Measurements from ENCODE around the gene ACADVL.

Gene ACADVL

DNA sequence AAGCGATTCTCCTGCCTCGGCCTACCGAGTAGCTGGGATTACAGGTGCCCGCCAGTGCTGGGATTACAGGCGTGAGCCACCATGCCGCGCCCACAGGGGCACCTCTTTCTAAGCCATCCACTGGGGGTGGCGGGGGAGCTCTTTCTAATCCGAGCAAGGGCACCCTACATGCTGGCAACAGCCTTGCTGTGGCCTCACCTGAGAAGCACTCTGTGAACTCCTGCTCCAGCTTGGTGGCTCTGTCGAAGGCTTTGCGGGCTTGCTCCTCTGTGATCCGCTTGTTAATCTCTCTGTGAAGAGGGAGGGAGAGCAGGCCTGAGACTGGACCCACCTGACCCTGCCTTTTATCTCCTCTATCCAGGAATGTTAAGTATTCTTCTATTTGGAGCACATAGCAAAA, 28.7 kb upstream of the ACADVL start:
- no peak for DNase-seq (ENCODE audit: low read depth in 2 of 3, low spot score in 2 of 3)

DNA sequence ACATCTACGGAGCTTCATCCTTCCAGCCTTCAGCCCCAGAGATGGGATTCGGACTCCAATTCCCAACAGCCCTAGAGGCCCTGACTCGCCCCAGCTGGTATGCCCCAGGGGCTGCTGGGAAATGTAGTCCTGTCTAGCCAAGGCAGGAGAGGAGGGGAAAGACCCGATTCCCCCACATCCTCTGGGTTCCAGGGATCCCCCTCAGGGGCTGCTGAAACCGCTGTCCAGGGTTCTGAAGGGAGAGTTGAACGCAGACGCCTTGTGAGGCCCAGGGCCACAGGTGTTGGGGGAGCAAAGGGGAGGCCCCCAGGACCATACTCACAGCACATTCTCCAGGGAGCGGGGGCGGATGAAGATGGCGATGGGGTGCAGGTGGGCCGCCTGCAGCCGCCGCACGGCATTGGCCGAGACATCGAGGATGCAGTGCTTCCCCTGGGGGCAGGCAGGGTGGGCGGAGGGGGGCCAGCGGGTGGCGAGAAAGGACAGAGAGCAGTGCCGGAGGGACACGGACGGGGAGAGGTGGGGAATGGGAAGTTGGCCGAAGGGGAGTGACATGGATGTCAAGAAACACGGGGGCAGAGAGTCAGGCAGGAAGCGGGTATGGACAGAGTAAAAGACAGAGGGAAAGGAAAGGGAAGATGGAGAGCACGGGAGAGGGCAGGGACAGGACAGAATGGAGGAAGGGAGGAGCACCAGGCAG, 28.0 kb upstream of the ACADVL start:
- no peak for DNase-seq (ENCODE audit: low read depth in 2 of 3, low spot score in 2 of 3)

DNA sequence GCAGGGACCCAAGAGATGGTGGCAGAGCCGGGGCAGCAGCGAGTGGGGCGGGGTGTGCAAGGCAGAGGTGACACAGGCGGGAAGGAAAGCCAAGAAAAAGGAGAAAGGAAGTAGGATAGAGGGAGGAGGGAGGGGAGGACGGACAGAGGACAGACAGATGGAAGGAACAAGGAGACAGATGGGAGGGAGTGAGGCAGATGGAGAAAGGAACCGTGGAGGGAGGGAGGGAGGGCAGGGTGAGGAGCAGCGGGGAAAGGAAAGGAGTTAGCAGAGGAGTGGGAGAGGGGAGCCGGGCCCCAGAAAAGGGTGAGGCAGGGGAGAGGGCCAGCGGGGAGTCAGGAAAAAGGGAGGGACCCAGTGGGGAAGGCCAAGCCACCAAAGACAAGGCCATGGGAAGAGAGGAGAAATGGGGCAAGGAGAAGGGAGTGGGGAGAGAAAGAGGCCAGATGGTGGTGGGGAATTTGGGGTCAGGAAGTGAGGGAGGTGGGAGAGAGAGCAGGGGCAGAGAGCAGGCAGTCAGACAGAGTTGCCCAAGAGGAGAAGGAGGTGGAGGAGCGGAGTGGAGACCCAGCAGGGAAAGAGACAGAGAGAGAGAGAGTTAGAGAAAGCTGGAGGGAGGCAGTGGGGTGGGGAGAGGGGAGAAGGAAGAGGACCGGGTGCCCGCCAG, 27.3 kb upstream of the ACADVL start:
- DNase-seq (ENCODE audit: low read depth in 2 of 3, low spot score in 2 of 3) = no peak

DNA sequence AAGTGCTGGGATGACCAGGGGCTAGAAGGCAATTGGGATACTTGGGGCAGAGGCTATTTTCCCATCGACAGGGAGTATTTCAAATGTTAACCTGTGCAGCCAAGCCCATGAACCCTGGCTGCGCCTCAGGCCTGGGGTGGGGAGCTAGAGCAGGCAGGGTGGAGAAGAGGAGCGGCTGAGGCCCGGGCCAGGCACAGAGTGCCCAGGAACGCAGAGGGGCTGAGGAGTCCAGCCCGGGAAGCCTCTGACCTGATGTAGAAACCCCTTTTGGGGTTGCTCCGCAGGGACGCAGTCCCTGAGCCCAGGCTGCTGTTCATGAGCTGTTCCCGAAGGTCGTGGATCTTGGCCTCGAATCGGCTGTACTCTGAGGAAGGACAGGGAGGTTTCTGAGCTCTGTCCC, 23.8 kb upstream of the ACADVL start:
- DNase-seq (ENCODE audit: low read depth in 2 of 3, low spot score in 2 of 3) = no peak

DNA sequence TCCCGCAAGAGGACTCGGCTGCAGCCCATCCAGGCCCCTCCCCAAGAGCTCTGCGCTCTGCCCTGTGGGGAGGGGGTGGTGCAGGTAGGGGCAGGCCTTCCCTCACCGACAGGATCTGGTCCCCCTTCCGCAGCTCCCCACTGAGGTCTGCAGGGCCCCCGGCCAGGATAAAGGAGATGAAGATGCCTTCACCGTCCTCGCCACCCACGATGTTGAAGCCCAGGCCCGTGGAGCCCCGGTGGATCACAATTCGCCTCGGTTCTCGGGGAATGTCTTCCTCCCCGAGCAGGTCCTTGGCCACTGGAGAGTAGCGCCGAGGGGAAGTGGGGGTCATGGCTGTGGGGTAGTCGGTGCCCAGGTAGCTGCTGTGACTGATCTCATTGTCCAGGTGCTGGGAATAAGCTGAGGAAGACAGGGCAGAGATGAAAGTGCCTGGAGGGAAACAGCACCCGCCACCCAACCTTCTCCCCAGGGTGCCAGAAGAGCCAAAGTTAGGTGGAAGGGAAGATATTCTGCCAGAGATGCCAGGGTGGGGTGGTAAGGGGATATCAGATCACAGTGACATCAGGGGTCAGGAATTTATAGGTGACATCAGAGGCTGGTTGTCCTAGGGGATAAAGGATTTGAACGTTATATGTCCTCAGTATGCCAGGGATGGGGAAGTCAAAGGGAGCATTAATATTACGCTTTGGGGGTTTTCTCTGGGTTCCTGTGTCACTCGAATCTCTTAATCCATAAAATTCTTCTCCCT, 22.9 kb upstream of the ACADVL start:
- DNase-seq (ENCODE audit: low read depth in 2 of 3, low spot score in 2 of 3) = no peak

DNA sequence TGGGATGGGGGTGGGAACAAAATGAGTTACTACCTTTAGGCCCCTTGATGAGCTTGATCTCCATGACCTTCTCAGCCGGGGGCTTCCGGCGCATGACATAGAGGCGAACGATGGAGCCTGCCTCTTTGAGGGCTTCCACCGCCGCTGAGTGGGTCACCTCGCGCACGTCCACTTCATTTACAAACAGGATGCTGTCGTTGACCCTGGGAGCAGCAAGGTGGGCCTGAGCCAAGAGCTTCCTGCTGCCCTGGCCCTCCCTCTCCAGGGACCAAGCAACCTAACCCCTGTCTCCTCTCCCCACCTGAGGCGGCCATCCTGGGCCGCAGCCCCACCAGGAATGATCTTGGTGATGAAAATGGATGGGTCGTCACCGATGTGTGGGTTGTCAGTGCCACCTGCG, 16.3 kb upstream of the ACADVL start:
- no peak for DNase-seq (ENCODE audit: low read depth in 2 of 3, low spot score in 2 of 3)

DNA sequence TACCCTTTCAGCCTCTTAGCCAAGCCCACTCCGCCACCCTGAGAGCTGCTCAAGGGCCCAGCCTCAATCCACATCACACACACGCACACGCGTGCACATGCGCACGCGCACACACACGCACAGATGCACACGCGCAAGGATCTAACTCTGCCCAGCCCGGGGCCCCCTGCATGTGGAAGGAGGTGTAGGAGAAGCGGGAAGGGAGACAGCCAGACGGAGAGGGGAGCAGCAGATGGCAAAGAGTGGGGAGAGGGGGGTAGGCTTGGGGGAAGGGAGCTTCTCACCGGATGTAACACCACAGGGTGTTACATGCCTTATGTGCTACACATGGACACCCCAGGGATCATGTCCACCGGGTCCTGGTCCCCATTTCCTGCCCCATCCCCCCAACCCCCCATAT, 15.4 kb upstream of the ACADVL start:
- DNase-seq (ENCODE audit: low read depth in 2 of 3, low spot score in 2 of 3) = no peak

DNA sequence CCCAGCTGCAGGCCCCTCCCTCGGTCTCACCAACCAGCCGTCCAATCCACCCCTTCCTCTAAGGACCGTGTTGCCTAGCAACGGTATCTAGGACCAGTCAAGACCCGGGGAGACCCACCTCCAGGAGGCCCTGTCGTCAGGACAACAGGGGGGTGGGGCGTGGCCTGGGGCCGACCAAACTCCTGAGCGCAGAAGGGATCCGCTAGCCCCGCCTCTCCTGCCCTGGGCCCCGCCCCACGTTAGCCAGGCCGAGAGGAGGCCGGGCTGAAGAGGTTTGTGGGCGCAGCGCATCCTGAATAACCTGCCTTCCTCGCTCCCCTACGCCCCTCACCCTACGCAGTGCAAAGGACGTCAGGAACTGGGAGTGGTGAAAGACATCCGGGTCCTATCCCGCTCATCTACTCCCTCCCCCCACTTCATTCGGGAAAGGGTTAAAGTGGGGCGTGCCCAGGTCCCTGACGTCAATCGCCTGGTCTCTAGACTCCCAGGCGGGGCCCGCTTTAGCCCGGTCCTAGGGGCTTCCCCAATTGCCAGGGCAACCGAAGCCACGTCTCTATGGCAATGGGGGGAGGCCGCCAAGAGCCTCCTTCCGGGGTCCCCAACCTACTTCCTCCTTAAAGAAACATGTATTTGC, 14.8 kb upstream of the ACADVL start:
- DNase-seq (ENCODE audit: low read depth in 2 of 3, low spot score in 2 of 3) = peak; percentile 81 to 86 (median 86)

DNA sequence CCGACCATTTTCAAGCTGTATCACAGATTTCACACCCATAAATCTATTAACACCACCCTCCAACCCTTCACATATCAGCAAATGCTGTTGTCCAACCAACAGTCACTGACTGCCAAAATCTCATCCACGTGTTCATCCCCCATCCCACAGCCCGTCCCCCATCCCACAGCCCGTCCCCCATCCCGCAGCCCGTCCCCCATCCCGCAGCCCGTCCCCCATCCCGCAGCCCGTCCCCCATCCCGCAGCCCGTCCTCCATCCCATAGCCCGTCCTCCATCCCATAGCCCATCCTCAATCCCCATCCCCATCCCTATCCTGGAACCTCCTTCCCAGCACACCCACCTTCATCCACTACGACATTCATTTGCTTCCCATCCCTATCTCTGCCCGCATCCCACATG, 14.2 kb upstream of the ACADVL start:
- no peak for DNase-seq (ENCODE audit: low read depth in 2 of 3, low spot score in 2 of 3)

DNA sequence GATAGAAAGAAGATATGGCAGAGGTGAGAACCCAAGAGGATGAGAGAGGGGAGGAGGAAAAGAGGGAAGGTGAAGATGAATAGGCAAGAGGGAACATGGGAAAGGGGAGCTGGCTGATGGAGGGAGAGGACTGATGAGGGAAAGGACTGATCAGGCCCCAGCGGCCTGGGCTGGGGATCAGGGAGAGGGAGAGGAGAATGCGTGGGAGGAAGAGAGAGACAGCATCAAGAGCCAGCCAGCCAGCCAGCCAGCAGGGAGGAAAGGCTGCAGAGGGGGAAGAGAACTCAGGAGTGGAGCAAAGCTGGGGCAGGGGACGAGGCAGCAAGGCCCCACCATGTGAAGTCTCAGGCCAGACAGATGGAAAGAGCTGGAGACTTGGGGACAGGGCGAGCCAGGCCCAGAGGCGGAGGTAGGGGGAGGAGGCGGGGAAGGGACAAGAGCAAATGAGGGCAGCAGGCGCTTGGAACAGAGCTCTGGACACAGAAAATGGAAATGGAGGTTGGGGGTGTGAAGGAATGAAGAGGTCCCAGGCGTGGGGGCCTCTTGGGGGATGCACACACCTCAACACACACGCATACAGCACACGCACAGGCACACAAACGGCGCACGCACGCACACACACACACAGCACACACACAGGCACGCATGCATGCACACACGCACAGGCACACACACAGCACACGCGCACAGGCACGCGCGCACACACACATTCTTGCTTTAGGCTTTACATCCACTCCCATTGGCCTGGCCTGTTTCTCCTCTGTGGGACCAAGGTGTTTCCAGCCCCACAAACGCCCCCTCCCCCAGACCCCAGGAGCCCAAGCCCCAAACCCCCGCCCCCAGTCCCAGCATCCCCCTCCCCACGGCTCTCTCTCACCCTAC, 12.4 kb upstream of the ACADVL start:
- no peak for DNase-seq (ENCODE audit: low read depth in 2 of 3, low spot score in 2 of 3)

DNA sequence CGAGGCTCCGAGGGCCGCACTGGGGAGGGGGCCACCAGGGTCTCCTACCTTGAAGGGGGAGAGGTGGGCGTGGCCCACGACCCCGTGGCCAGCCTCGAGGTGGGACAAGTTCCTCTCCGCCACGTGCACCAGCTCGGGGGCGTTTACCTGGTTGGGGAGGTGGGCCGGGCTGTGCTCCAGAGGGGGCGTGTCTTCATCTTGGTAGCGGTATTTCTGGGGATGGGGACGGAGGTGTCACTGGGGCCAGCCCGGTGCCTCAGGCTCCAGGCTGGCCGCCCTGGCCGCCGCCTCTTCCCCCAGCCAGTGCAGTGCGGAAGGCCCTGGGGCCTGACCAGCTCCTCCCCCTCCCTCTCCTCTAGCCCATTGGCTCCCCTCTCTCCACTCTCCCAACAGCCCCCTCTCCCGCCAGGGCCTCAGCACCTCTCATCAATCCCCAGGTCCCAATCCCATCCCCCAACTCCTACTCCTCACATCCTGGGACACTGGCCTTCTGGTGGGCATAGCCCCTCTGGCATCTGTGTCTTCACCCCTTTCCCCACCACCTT, 11.6 kb upstream of the ACADVL start:
- DNase-seq (ENCODE audit: low read depth in 2 of 3, low spot score in 2 of 3) = no peak

DNA sequence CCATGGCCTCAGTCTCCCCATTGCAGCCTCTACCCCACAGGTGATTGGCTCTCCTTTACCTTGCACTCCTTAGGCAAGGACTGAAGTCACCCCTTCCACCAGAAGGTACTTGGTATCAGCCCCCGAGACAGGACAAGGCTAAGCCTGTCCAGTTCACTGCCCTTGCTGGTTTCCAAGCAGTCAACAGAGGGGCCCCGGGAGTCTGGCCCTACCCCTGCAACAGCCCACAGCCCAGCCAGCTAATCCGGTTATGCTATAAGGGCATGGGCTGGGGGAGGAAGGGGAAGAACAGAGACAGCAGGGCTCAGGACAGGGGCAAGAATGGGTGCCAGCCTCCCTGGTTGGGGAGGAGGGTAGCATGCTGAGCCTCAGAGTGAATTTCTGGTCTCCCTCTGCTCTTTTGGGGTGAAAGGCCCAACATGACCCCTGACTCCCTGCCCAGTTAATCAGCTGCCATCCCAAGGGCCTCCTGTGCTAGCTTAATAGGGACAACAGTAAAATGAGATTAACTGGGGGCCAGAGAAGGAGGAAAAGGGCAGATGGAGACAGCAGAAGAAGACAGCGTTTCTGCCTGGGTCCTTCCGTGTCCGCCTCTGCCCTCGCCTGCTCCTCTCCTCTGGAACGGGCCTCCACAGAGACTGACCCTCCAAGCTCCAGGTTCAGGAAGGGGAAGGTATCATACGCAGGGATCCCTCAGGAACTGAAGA, 10.8 kb upstream of the ACADVL start:
- no peak for DNase-seq (ENCODE audit: low read depth in 2 of 3, low spot score in 2 of 3)

DNA sequence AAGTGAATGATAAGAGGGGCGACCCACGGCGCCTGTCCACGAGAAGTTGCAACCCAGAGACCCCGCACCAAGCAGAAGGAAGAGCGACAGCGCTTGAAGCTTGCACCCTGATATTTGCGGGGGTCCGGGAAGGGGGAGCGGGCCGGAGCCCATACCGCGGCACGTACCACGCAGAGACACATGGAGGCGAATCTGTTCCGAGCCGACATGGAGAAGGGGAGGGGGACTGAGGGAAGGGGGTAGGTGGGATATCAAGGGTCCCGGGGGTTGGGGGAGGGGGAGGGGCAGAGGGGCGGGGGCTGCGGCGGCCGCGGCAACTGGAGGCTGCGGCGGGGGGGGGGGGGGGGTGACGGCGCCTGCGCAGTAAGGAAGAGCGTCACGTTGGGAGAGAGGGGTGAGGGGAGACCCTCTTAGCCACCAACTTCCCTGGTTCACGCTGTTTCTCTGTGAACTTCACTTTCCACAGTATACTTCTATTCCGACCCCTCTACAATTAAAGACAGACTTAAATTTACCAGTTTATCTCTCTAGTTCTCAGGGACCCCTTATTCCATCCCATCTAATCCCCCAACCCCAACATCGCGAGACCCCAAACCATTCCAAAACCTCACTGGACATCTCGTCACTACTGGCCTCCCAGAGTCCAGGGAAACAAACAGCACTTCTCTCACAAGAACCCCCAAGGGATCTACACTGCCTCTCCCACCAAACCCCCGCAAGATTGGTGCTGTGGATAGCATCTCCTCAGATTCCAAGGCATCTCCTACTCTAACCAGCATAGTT, 8.1 kb upstream of the ACADVL start:
- DNase-seq (ENCODE audit: low read depth in 2 of 3, low spot score in 2 of 3) = no peak

DNA sequence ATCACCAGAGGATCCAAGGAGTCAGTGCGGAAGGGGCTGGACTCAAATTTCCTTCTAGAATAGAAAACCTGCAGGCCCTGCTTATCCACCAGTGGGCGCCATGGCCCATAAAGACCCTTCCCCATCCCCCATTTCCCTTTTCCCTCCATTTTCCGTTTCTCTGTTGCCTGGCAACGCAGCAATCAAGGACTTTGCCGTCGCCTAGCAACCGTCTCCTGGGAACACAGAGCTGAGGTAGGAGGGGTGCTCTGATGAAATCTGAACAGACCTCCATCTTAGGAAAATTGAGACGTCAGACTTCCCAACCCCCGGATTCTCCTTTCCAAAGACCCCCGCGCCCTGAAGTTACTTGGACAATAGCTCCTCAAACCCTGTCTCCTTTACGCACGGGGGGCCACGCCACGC, 5.8 kb upstream of the ACADVL start:
- no peak for DNase-seq (ENCODE audit: low read depth in 2 of 3, low spot score in 2 of 3)

DNA sequence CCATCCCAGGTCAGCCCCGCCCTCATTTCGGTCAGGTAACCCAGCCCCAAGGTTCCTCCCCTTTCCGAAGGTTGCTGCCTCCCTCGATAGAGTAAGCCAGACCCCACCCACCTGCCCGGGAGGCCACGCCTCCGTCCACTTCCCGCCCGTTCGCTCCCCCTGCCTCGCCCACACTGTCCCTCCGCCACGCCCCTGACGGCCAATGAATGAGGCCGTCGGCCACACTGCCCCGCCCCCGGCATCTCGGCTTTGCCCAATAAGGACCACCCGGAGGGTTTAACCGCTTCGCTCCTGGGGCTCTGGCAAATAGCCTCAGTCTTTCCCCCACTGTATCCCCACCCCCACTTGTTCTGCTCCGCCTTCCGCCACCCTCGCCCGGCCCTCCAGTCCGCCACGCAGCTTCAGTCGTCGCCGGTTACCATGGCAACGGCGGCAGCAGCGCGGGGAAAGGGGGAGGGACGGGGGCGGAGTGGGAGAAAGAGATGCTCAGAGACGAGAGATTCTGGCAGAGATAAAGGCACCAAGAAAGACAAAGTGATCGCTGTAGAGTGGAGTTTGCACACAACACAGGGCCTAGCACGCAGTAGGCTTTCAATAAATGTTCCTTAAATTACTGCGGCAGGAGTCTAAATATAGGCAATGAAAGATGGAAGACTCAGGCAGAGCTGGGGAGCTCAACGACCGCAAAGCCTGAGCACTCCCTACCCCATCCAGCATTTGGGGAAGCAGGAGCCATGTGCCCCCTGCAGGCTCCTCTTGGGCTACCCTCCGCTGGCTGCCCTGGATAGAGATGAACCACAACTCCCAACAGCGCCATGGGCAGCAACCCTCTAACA, 5.2 kb upstream of the ACADVL start:
- peak; percentile 98 to 99 (median 99) for DNase-seq (ENCODE audit: low read depth in 2 of 3, low spot score in 2 of 3)

DNA sequence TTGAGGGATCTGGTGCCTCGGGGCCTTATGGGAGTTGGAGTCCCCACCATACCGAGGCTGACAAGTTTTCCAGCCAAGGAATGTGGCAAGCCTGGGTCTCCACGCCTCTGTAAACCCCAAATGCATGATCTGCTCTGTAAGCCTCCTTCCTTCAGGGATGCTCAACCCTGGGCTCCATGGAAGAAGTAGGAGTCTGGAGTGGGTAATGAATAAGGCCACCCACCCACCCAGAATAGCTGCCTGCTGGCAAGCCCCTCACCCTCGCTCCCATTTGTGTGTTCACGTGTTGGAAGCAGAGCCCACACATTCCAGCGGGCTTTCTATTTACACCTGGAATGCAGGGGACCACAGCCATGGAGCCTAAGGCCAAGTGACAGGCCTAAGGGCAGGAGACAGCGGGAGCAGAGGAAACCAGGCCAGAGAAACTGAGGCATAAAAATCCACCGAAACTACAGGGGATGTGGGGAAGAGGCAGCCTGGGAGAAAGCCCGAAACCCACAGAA, 4.6 kb upstream of the ACADVL start:
- DNase-seq (ENCODE audit: low read depth in 2 of 3, low spot score in 2 of 3) = no peak

DNA sequence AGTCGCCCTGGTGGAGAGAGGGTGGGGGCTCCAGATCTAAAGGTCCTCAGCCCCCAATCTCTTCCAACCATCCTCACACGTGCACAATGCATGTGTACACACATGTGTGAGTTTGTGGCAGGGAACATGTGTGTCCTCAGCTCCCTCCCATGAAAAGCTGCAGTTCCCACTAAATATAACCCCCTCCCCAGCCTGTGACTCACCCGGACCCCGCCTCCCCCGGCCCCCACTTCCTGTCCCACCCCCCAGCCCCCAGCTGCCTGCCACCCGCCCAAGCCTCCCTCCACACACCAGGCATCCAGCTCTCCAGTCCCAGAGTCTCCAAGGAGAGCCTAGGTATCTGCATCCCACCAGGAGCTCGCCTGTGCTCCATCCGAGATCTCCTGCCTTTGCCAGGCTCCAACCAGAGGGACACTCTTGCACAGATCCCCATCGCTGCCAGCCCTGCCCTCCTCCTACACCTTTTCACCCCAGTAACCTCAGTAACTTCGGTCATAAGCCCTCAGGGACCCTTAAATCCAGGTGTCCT, 4.0 kb upstream of the ACADVL start:
- DNase-seq (ENCODE audit: low read depth in 2 of 3, low spot score in 2 of 3) = no peak
